ENCODE data around the gene TMEM101.
"Not testable (repeated sequence)": the region's sequence is repeated elsewhere in the genome, so short reads cannot be mapped to it uniquely, and the experiment has no call there.

TMEM101 gene

DNA sequence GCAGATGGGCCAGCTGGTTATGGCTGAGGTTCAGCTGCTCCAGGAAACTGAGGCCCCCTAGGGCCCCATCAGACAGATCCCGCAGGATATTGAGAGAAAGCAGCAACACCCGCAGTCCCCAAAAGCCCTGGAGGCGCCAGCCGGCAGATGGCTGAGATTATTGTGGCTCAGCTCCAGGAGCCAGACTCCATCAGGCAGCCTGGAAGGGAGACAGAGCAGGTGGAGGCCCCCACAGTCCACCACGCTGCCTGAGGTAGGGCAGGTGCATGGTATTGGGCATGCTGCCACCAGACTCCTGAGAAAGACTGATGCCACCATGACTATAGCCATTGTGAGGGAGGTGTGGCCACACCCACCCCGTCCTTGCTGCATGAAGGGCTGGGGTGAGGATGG, 9.5 kb upstream of the TMEM101 start:
- WGBS, 2 experiments: 91 to 94% methylated on average over 6 of the region's 6 CpGs
- Histone ChIP-seq H3K36me3 (ENCODE audit: control insufficient read depth, insufficient read depth, low read length) (no peaks in the 10 kb centered on the region), H3K27ac (ENCODE audit: insufficient read depth, low read depth, low read length, poor library complexity, severe bottlenecking) (no peak overlapping the region), H3K4me3 (ENCODE audit: insufficient read depth, low read depth, low read length) (no peak overlapping the region), H3K4me1 (ENCODE audit: control insufficient read depth, insufficient read depth, low read length) (no peaks in the 10 kb centered on the region), H3K9me3 (ENCODE audit: control insufficient read depth, low read length) (no peaks in the 10 kb centered on the region), H3K27me3 (ENCODE audit: control insufficient read depth, insufficient read depth, low read length, poor library complexity, severe bottlenecking) (no peaks in the 10 kb centered on the region)

DNA sequence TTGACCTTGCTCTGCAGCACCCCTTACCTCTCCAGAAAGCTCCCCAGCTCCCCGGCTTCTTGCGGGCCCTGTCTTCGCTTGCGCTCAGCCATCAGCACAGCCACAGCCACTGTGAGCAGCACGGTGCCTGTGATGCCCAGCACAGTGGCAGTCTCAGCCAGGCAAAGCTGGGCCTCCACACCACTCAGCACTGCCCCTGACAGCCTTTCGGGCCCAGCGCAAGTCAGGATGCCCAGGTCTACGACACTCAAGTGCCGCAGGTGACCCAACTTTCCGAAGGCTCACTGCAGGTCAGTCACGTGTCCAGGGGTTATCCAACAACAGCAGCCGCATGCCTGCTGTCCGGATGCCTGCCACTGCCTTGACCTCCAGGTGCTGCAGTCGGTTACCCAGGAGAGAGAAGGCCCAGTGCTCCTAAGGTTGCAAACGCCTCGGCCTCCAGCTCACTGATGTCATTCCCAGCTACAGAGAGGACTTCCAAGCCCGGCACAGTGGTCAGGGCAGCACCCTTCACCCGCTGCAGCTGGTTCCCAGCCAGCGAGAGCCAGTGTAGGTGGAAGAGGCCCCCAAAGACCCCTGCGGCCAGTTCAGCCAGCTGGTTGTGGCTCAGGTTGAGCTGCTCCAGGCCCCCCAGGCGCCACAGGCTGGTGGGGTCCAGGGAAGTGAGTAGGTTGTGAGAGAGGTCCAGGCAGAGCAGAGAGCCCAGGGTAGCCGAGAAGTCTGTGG, 8.9 kb upstream of the TMEM101 start:
- H3K9me3 ChIP-seq (ENCODE audit: control insufficient read depth, low read length): no peaks in the 10 kb centered on the region
- H3K27ac ChIP-seq (ENCODE audit: insufficient read depth, low read depth, low read length, poor library complexity, severe bottlenecking): no peak overlapping the region
- no peaks in the 10 kb centered on the region for H3K4me1 ChIP-seq (ENCODE audit: control insufficient read depth, insufficient read depth, low read length)
- WGBS, 2 experiments: 96% methylated on average over 22 of the region's 22 CpGs
- H3K27me3 ChIP-seq (ENCODE audit: control insufficient read depth, insufficient read depth, low read length, poor library complexity, severe bottlenecking): no peaks in the 10 kb centered on the region
- H3K36me3 ChIP-seq (ENCODE audit: control insufficient read depth, insufficient read depth, low read length): no peaks in the 10 kb centered on the region
- H3K4me3 ChIP-seq (ENCODE audit: insufficient read depth, low read depth, low read length): no peak overlapping the region

DNA sequence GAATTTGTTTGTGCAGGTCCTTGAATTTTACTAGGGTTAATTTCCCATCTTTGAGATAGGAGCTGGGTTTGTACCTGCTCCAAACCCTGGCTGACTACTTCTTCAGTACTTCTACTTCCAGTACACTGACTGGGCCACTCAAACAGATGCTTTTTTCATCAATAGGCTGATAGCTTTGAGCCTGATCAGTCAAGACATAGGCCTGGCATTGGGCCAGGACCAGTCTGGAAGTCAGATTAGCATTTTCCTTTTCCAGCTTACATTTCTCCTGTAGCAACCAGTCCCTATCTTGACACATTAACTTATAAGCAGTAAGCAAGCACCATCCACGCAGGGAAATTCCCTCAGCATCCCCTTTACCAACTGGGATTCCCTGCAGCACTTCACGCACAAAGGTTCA, 7.5 kb upstream of the TMEM101 start:
- H3K27me3 ChIP-seq (ENCODE audit: control insufficient read depth, insufficient read depth, low read length, poor library complexity, severe bottlenecking): no peaks in the 10 kb centered on the region
- no peaks in the 10 kb centered on the region for H3K9me3 ChIP-seq (ENCODE audit: control insufficient read depth, low read length)
- no peaks in the 10 kb centered on the region for H3K36me3 ChIP-seq (ENCODE audit: control insufficient read depth, insufficient read depth, low read length)
- WGBS, 2 experiments: 96 to 97% methylated on average over 2 of the region's 2 CpGs
- H3K4me3 ChIP-seq (ENCODE audit: insufficient read depth, low read depth, low read length): no peak overlapping the region
- H3K4me1 ChIP-seq (ENCODE audit: control insufficient read depth, insufficient read depth, low read length): no peaks in the 10 kb centered on the region
- H3K27ac ChIP-seq (ENCODE audit: insufficient read depth, low read depth, low read length, poor library complexity, severe bottlenecking): no peak overlapping the region

DNA sequence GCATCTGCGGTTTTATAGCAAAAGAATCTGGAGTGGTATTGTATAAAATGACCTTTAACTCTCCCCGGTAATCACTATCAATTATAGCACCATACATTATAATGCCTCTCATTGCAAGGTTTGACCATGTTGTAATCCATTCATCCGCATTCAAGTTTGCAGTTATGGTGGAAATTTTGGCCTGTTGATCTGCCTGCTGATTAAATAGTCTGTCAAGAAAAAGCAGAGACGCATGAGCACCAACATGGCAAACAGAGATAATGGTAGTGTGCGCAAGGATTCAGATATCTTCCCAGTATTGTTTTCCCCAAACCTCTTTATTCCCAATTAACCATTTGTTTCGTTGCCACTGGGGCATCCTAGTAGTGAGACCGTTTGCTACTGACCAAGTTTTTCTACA, 6.5 kb upstream of the TMEM101 start:
- H3K4me3 ChIP-seq (ENCODE audit: insufficient read depth, low read depth, low read length); H3K27ac ChIP-seq (ENCODE audit: insufficient read depth, low read depth, low read length, poor library complexity, severe bottlenecking): not testable (repeated sequence)
- WGBS, 2 experiments: 94 to 95% methylated on average over 5 to 7 of the region's 7 CpGs

DNA sequence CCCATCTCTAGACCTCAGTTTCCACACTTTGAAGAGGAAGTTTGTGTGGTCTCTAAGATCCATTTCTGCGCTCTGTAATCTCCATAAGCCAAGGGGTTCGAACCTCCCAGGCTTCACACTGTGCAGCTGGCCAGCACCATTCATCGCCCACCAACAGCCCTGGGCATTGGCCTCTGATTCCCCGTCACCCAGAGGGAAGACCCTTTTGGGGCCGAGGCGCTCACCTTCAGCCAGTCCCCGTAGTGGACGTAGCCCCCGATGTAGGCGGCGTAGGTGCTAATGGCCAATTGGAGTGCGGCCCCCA, 678 bp downstream of the TMEM101 start:
- Histone ChIP-seq H3K4me1 (ENCODE audit: control insufficient read depth, insufficient read depth, low read length) (no peaks in the 10 kb centered on the region), H3K9me3 (ENCODE audit: control insufficient read depth, low read length) (no peaks in the 10 kb centered on the region), H3K36me3 (ENCODE audit: control insufficient read depth, insufficient read depth, low read length) (no peaks in the 10 kb centered on the region), H3K27me3 (ENCODE audit: control insufficient read depth, insufficient read depth, low read length, poor library complexity, severe bottlenecking) (no peaks in the 10 kb centered on the region), H3K27ac (ENCODE audit: insufficient read depth, low read depth, low read length, poor library complexity, severe bottlenecking) (no peak overlapping the region), H3K4me3 (ENCODE audit: insufficient read depth, low read depth, low read length) (peak overlapping the region; percentile 88)
- 14% methylated on average over 12 of the region's 12 CpGs for WGBS, 2 experiments

More for the DNA sequence above, 6.5 kb upstream of the TMEM101 start:
- not testable (repeated sequence) for H3K27me3 ChIP-seq (ENCODE audit: control insufficient read depth, insufficient read depth, low read length, poor library complexity, severe bottlenecking); H3K36me3 ChIP-seq (ENCODE audit: control insufficient read depth, insufficient read depth, low read length); H3K4me1 ChIP-seq (ENCODE audit: control insufficient read depth, insufficient read depth, low read length); H3K9me3 ChIP-seq (ENCODE audit: control insufficient read depth, low read length)

DNA sequence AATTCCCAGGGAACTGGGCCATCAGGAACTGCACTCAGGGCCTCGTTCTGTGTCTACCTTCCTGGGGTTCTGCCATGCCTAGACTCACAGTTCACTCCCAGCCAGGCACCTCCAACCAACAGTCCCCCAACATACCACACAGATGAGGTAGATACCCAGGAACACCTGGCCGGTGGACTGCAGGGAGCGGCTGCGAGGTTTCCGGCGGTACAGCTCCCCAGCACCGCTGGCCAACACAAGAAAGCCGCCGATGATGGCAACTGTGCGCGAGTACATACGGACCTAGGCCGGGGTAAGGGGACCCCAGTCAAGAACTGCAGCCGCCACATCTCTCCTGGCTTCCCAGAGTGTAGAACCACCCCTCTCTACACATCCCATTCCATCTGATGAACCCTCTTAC, 1.9 kb downstream of the TMEM101 start:
- H3K27me3 ChIP-seq (ENCODE audit: control insufficient read depth, insufficient read depth, low read length, poor library complexity, severe bottlenecking): no peaks in the 10 kb centered on the region
- H3K36me3 ChIP-seq (ENCODE audit: control insufficient read depth, insufficient read depth, low read length): no peaks in the 10 kb centered on the region
- 94 to 96% methylated on average over 14 of the region's 14 CpGs for WGBS, 2 experiments
- no peak overlapping the region for H3K4me3 ChIP-seq (ENCODE audit: insufficient read depth, low read depth, low read length)
- no peak overlapping the region for H3K27ac ChIP-seq (ENCODE audit: insufficient read depth, low read depth, low read length, poor library complexity, severe bottlenecking)
- H3K4me1 ChIP-seq (ENCODE audit: control insufficient read depth, insufficient read depth, low read length): no peaks in the 10 kb centered on the region
- H3K9me3 ChIP-seq (ENCODE audit: control insufficient read depth, low read length): no peaks in the 10 kb centered on the region

DNA sequence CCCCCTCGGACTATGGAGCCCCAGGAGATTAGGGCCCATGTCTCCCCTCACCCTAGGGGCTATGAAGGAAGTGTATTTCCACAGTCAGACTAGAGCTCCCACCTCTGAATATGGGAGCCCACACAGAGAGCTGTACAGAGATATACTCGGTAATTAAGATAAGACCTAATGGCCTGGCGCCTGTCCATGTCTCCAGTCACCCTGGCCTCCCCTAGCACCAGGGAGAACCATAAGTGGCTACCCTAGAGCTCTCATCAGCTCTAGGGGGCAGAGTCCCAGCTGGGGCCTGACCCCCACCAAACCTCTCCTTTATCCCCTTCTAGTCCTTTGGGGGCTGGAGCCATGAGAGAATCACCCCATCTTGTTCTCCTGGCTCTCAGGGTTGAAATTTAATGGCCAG, 2.4 kb downstream of the TMEM101 start:
- Histone ChIP-seq H3K36me3 (ENCODE audit: control insufficient read depth, insufficient read depth, low read length) (no peaks in the 10 kb centered on the region), H3K27me3 (ENCODE audit: control insufficient read depth, insufficient read depth, low read length, poor library complexity, severe bottlenecking) (no peaks in the 10 kb centered on the region), H3K4me3 (ENCODE audit: insufficient read depth, low read depth, low read length) (no peak overlapping the region), H3K4me1 (ENCODE audit: control insufficient read depth, insufficient read depth, low read length) (peaks cover 1% of the 10 kb centered on the region), H3K9me3 (ENCODE audit: control insufficient read depth, low read length) (no peaks in the 10 kb centered on the region), H3K27ac (ENCODE audit: insufficient read depth, low read depth, low read length, poor library complexity, severe bottlenecking) (no peak overlapping the region)
- 97% methylated on average over 3 of the region's 3 CpGs for WGBS, 2 experiments

DNA sequence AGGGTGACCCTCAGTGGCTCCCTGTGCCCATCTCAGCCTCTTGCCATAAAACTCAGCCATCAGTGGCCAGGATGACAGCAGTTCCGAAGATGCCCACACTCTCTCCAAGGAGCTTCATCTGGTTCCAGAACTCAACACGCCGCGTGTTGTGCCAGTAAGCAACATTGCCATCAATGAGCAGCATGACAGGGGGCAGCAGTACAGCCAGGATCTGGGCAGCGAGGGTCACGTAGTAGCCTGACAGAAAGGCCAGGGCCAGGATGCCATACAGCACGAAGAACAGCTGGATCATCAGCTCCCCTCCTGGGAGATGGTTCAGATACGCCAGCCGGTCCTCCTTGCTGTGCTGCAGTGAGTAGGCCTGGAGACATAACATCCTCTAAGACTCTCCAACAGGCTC, 2.9 kb downstream of the TMEM101 start:
- Histone ChIP-seq H3K36me3 (ENCODE audit: control insufficient read depth, insufficient read depth, low read length) (no peaks in the 10 kb centered on the region), H3K9me3 (ENCODE audit: control insufficient read depth, low read length) (no peaks in the 10 kb centered on the region), H3K4me3 (ENCODE audit: insufficient read depth, low read depth, low read length) (no peak overlapping the region), H3K27me3 (ENCODE audit: control insufficient read depth, insufficient read depth, low read length, poor library complexity, severe bottlenecking) (no peaks in the 10 kb centered on the region), H3K4me1 (ENCODE audit: control insufficient read depth, insufficient read depth, low read length) (peaks cover 3% of the 10 kb centered on the region), H3K27ac (ENCODE audit: insufficient read depth, low read depth, low read length, poor library complexity, severe bottlenecking) (no peak overlapping the region)
- WGBS, 2 experiments: 96% methylated on average over 9 of the region's 9 CpGs

DNA sequence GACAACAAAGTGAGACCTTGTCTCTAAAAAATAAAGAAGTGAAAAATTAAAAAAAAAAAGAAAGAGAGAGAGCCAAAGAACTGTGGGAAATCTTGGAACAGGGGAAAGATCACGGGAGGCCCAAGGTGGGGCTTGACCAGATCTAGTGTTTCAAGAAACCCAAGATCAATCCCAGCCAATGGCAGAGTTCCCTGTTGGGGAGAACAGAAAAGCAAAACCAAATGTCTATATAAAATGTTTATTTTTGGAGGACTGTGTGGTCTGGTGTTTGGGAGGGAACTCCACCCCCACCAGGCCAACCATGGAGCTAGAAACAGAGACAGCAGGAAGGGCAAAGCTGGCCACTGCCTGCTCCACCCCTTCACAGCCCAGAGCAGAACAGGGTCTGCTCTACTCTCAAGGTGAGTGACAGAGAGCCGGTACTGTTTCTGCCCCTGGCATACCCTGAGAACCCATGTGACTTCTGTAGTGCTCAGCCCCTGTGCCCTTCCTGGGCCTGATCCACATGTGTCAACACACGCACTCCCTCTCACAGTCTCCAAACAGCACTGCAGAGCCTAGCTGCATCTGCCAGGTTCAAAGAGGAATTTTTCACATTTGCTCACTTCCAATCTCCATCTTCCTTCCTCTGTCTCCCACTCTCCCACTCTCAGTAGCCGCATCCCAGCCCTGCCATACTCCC, 3.7 kb downstream of the TMEM101 start:
- Histone ChIP-seq H3K4me3 (ENCODE audit: insufficient read depth, low read depth, low read length) (no peak overlapping the region), H3K4me1 (ENCODE audit: control insufficient read depth, insufficient read depth, low read length) (peaks cover 3% of the 10 kb centered on the region), H3K36me3 (ENCODE audit: control insufficient read depth, insufficient read depth, low read length) (no peaks in the 10 kb centered on the region), H3K9me3 (ENCODE audit: control insufficient read depth, low read length) (no peaks in the 10 kb centered on the region), H3K27me3 (ENCODE audit: control insufficient read depth, insufficient read depth, low read length, poor library complexity, severe bottlenecking) (peaks cover 7% of the 10 kb centered on the region), H3K27ac (ENCODE audit: insufficient read depth, low read depth, low read length, poor library complexity, severe bottlenecking) (no peak overlapping the region)
- 70% methylated on average over 4 of the region's 4 CpGs for WGBS, 2 experiments

DNA sequence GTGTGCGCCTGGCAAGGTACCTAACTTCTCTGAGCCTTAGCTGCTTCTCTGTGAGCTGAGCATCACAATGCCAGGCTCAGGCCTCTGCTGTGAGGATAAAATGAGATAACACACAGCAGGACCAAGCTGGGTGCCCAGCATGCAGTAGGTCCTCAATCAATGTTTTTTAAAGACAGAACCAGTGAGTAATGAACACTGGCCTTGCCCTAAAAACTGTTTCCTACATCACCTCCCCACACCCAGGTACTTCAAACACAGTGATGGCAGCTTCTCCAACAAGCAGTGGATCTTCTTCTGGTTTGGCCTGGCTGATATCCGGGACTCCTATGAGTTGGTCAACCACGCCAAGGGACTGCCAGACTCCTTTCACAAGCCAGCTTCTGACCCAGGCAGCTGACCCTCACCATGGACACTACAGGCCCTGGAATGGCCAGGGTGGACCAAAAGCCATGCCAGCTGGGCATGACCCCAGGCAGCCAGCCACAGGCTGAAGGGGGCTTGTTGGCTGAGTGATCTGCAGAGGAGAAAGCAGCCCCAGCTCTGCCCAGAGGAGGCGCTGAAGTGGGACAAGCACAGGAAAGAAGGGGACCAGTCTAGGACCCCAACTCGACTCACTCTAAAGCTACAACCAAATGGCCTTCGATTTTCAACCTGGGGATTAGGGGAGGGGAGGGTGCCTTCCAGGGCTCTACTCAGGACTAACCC, 6.4 kb downstream of the TMEM101 start:
- H3K27me3 ChIP-seq (ENCODE audit: control insufficient read depth, insufficient read depth, low read length, poor library complexity, severe bottlenecking): peaks cover 34% of the 10 kb centered on the region
- peaks cover 17% of the 10 kb centered on the region for H3K4me1 ChIP-seq (ENCODE audit: control insufficient read depth, insufficient read depth, low read length)
- no peak overlapping the region for H3K4me3 ChIP-seq (ENCODE audit: insufficient read depth, low read depth, low read length)
- WGBS, 2 experiments: 75 to 76% methylated on average over 6 of the region's 6 CpGs
- H3K27ac ChIP-seq (ENCODE audit: insufficient read depth, low read depth, low read length, poor library complexity, severe bottlenecking): no peak overlapping the region
- H3K36me3 ChIP-seq (ENCODE audit: control insufficient read depth, insufficient read depth, low read length): no peaks in the 10 kb centered on the region
- no peaks in the 10 kb centered on the region for H3K9me3 ChIP-seq (ENCODE audit: control insufficient read depth, low read length)

All from ectodermal cell (in vitro differentiated cells).